HG02885 (cell line): ENCODE measurements around the gene LUZP2.

Experiments
- ATAC-seq: cut with Tn5 transposase; IDR thresholded peaks from one replicate; pipeline ENCODE4 v1.9.1; 2021; ENCODE audit warnings: mild to moderate bottlenecking; ENCODE audit not compliant: unreplicated experiment, poor library complexity

LUZP2 gene

GRCh38 chr11:24559315-24559714 lies 62.5 kb downstream of the LUZP2 start:
- ATAC-seq: no peak

- ATAC-seq: no peak
Measured at GRCh38 chr11:24560324-24560723, 63.5 kb downstream of the LUZP2 start.

GRCh38 chr11:24567380-24567779 lies 70.5 kb downstream of the LUZP2 start:
- ATAC-seq: no peak

GRCh38 chr11:24572376-24572775 lies 75.5 kb downstream of the LUZP2 start:
- no peak for ATAC-seq

GRCh38 chr11:24574461-24574860 lies 77.6 kb downstream of the LUZP2 start:
- no peak for ATAC-seq

GRCh38 chr11:24575392-24575791 lies 78.5 kb downstream of the LUZP2 start:
- no peak for ATAC-seq

- ATAC-seq: no peak
Measured at GRCh38 chr11:24585192-24585591, 88.3 kb downstream of the LUZP2 start.

- no peak for ATAC-seq
Measured at GRCh38 chr11:24587635-24588034, 90.8 kb downstream of the LUZP2 start.

GRCh38 chr11:24588081-24588480 lies 91.2 kb downstream of the LUZP2 start:
- ATAC-seq: no peak

- no peak for ATAC-seq
Measured at GRCh38 chr11:24589064-24589463, 92.2 kb downstream of the LUZP2 start.

- ATAC-seq: no peak
Measured at GRCh38 chr11:24591283-24591682, 94.4 kb downstream of the LUZP2 start.

GRCh38 chr11:24592360-24592759 lies 95.5 kb downstream of the LUZP2 start:
- no peak for ATAC-seq

- no peak for ATAC-seq
Measured at GRCh38 chr11:24593332-24593731, 96.5 kb downstream of the LUZP2 start.

GRCh38 chr11:24594401-24594800 lies 97.5 kb downstream of the LUZP2 start:
- no peak for ATAC-seq

- no peak for ATAC-seq
Measured at GRCh38 chr11:24598641-24599040, 101.8 kb downstream of the LUZP2 start.

- no peak for ATAC-seq
Measured at GRCh38 chr11:24609192-24610119, 112.6 kb downstream of the LUZP2 start.

GRCh38 chr11:24615451-24616160 lies 118.8 kb downstream of the LUZP2 start:
- no peak for ATAC-seq

GRCh38 chr11:24617856-24618255 lies 121.0 kb downstream of the LUZP2 start:
- no peak for ATAC-seq

- no peak for ATAC-seq
Measured at GRCh38 chr11:24619900-24620299, 123.0 kb downstream of the LUZP2 start.

- no peak for ATAC-seq
Measured at GRCh38 chr11:24622262-24622661, 125.4 kb downstream of the LUZP2 start.

- ATAC-seq: no peak
Measured at GRCh38 chr11:24623121-24623520, 126.3 kb downstream of the LUZP2 start.
